Adrenal gland (tissue), 12 donors: ENCODE data around the gene CRTC1. TPM values are rescaled to one million over a fixed set of nuclear protein-coding genes. Genes with fewer than 3 reads are reported as not detected.

Experiments used
- DNase-seq, 7 donors: peaks; one replicate each; pipeline ENCODE4 v3.0.0-alpha.2; 2019 to 2020
- H3K27ac ChIP-seq, 5 donors: fragments of 200-600 bp; sonication (generic) in 4 of 5; 1 replicate in 3 of 5; 2 replicates in 2 of 5; pipeline versions ENCODE4 v1.5.1 to v1.8.0; 2016 to 2020; ENCODE audit warnings: mild to moderate bottlenecking in 1 of 5
- H3K27me3 ChIP-seq: fragments of 200-600 bp; 2 replicates; pipeline ENCODE4 v1.8.0; 2021
- H3K36me3 ChIP-seq, 2 donors: fragments of 200-600 bp; replicated peaks in 1 of 2; 1 replicate in 1 of 2; 2 replicates in 1 of 2; pipeline versions ENCODE4 v1.5.1 to v1.8.0; 2018 to 2022
- H3K4me1 ChIP-seq, 2 donors: fragments of 200-600 bp; replicated peaks in 1 of 2; 1 replicate in 1 of 2; 2 replicates in 1 of 2; pipeline versions ENCODE4 v1.5.1 to v1.8.0; 2018 to 2021
- H3K4me3 ChIP-seq, 4 donors: fragments of 200-600 bp; sonication (generic) in 3 of 4; one replicate each; pipeline ENCODE4 v1.5.1; 2016 to 2018
- H3K9me3 ChIP-seq, 3 donors: fragments of 200-600 bp; sonication (generic) in 1 of 3; replicated peaks in 1 of 3; 1 replicate in 2 of 3; 2 replicates in 1 of 3; pipeline versions ENCODE4 v1.5.1 to v1.8.0; 2016 to 2021
- CTCF ChIP-seq, 6 experiments: fragments of 450-650 bp in 4 of 6; fragments of 200-600 bp in 2 of 6; sonication (generic) in 1 of 6; IDR thresholded peaks; 1 replicate in 5 of 6; 2 replicates in 1 of 6; pipeline versions ENCODE4 v1.5.1 to v1.8.0; 2016 to 2021; ENCODE audit warnings: antibody characterized with exemption in 6 of 6, mild to moderate bottlenecking in 2 of 6, moderate library complexity in 1 of 6
- POLR2A ChIP-seq, 2 donors: fragments of 450-650 bp; IDR thresholded peaks; one replicate each; pipeline ENCODE4 v1.6.1; 2017; ENCODE audit warnings: antibody characterized with exemption in 2 of 2, mild to moderate bottlenecking in 2 of 2, moderate library complexity in 1 of 2
- WGBS, 4 donors: extraction: QIAGEN DNeasy Blood & Tissue Kit in 2 of 4; methylation state at CpG; one replicate each; pipeline versions ENCODE4 v1.1.5 to v1.1.7; 2013 to 2017; 5-methylcytosine and 5-hydroxymethylcytosine counted together
- intact Hi-C, 2 donors: fragments of 100-400 bp; cut with DNase I; formaldehyde crosslinking; loops; one replicate each; pipeline versions ENCODE4 v1.14.1 to v1.15.0; 2022 to 2023
- polyA plus RNA-seq, 3 donors: library from polyadenylated mRNA; stranded (reverse); fragments of 200-250 nt in 2 of 3; fragments of 350-450 nt in 1 of 3; fragmentation: Illumina TruSeq in 1 of 3; extraction: RNeasy Lipid Tissue Mini Kit (QIAGEN cat#74804) in 1 of 3; gene quantifications; one replicate each; pipeline ENCODE4 v1.2.3, GENCODE V29; 2013 to 2014
- total RNA-seq, 9 donors: library from RNA; depleted of rRNA in 4 of 9; stranded (reverse); fragments of >200 nt in 4 of 9; fragments of 120-200 nt in 1 of 9; fragmentation: NEBNext Ultra II Directional in 1 of 9; extraction: Animal tissue kit (Norgen Biotek cat#: 25700) in 1 of 9; gene quantifications; one replicate each; pipeline versions ENCODE4 v1.1.0 to v1.2.4, GENCODE V29; 2013 to 2023
- donor health status: healthy with polysubstance abuse.
- donor health status: Bipolar disorder and iron deficiency.
- donor health status: DM: yes; HTN: yes; CAD: no.
- donor health status: DM: no; HTN: no; CAD: no.
- donor health status: DM: no; HTN: no; CAD: no.
- donor health status: DM: yes; HTN: yes; CAD: no.

Gene CRTC1
- total and polyA plus RNA-seq, 12 donors, result 3.1 to 38.1 (median 10.3) TPM

GRCh38 chr19:18672606-18673337, 10.7 kb upstream of the CRTC1 start:
- DNase-seq, result no peak
- no peak overlapping the region for H3K4me3 ChIP-seq
- H3K36me3 ChIP-seq, result peaks cover 0 to 23% of the 10 kb centered on the region in 2 donors
- no peaks in the 10 kb centered on the region for H3K27me3 ChIP-seq
- H3K27ac ChIP-seq, result peak overlapping the region in 1 of 5 donors; percentile 66
- TF ChIP-seq POLR2A (IDR thresholded peaks at IDR 0.05) (no peak), CTCF (IDR thresholded peaks at IDR 0.05) (no peak)
- H3K9me3 ChIP-seq, result no peaks in the 10 kb centered on the region
- H3K4me1 ChIP-seq, result peaks cover 5 to 7% of the 10 kb centered on the region in 2 donors
- 60 to 76% (median 69%) methylated on average over 10 to 13 of the region's 13 CpGs for WGBS, 4 donors
- intact Hi-C loops, result loop anchor here in 1 of 2 donors (10.0 kb wide), 1 partner anchor 228 kb away; no protein-coding TSS in a partner anchor

- peaks cover 0 to 5% of the 10 kb centered on the region in 2 donors for H3K36me3 ChIP-seq
- no peak overlapping the region for H3K27ac ChIP-seq
- no peak for TF ChIP-seq POLR2A (IDR thresholded peaks at IDR 0.05)
- no peaks in the 10 kb centered on the region for H3K27me3 ChIP-seq
- H3K9me3 ChIP-seq, result no peaks in the 10 kb centered on the region
- intact Hi-C loops, result loop anchor here in 1 of 2 donors (10.0 kb wide), 1 partner anchor 230 kb away; no protein-coding TSS in a partner anchor
- DNase-seq, result peak in 1 of 7 donors; percentile 88
- 73 to 79% (median 75%) methylated on average over 8 to 11 of the region's 11 CpGs for WGBS, 4 donors
- no peak overlapping the region for H3K4me3 ChIP-seq
- H3K4me1 ChIP-seq, result peaks cover 12 to 16% of the 10 kb centered on the region in 2 donors
Measured at GRCh38 chr19:18674616-18675015, 8.9 kb upstream of the CRTC1 start.

GRCh38 chr19:18675779-18676178, 7.7 kb upstream of the CRTC1 start:
- Histone ChIP-seq H3K4me1 (peaks cover 12 to 16% of the 10 kb centered on the region in 2 donors), H3K4me3 (no peak overlapping the region), H3K9me3 (no peaks in the 10 kb centered on the region), H3K36me3 (no peaks in the 10 kb centered on the region), H3K27ac (no peak overlapping the region), H3K27me3 (no peaks in the 10 kb centered on the region)
- 54 to 63% (median 57%) methylated on average over 4 to 5 of the region's 5 CpGs for WGBS, 4 donors
- no peak for DNase-seq
- TF ChIP-seq POLR2A (IDR thresholded peaks at IDR 0.05), result no peak
- TF ChIP-seq CTCF (IDR thresholded peaks at IDR 0.05), result peak in 5 of 6 experiments; percentile 16 to 50 (median 39)
- intact Hi-C loops, result loop anchor here in 1 of 2 donors (10.0 kb wide), 1 partner anchor 231 kb away; no protein-coding TSS in a partner anchor

GRCh38 chr19:18676692-18677091, 6.8 kb upstream of the CRTC1 start:
- peaks cover 12 to 16% of the 10 kb centered on the region in 2 donors for H3K4me1 ChIP-seq
- H3K27ac ChIP-seq, result no peak overlapping the region
- TF ChIP-seq POLR2A (IDR thresholded peaks at IDR 0.05) (no peak), CTCF (IDR thresholded peaks at IDR 0.05) (no peak)
- H3K9me3 ChIP-seq, result no peaks in the 10 kb centered on the region
- no peaks in the 10 kb centered on the region for H3K36me3 ChIP-seq
- intact Hi-C loops, result loop anchor here in 1 of 2 donors (10.0 kb wide), 1 partner anchor 232 kb away; no protein-coding TSS in a partner anchor
- WGBS, 4 donors, result 82 to 90% (median 82%) methylated on average over 7 of the region's 7 CpGs
- no peaks in the 10 kb centered on the region for H3K27me3 ChIP-seq
- no peak for DNase-seq
- H3K4me3 ChIP-seq, result no peak overlapping the region
